Cardiac fibroblast (primary cell): ENCODE results near the gene CNTNAP2.

Experiments used
- DNase-seq, 2 donors: peaks; one replicate each; pipeline versions ENCODE4 v3.0.0 to v3.0.0-alpha.2; 2010; ENCODE audit warnings: low read depth in 2 of 2
- H3K4me3 ChIP-seq, 2 donors: replicated peaks in 1 of 2; 1 replicate in 1 of 2; 2 replicates in 1 of 2; pipeline ENCODE4 v1.5.1; 2011; ENCODE audit warnings: low read depth in 2 of 2, low read length in 2 of 2, mild to moderate bottlenecking in 2 of 2, moderate library complexity in 1 of 2
- CTCF ChIP-seq: IDR thresholded peaks from one replicate; pipeline ENCODE4 v1.5.1; 2011; ENCODE audit warnings: low read depth, mild to moderate bottlenecking, low read length, inconsistent platforms

The CNTNAP2 gene

GRCh38 chr7:146722986-146723385, 606.4 kb downstream of the CNTNAP2 start:
- H3K4me3 ChIP-seq, result no peak overlapping the region
- no peak for TF ChIP-seq CTCF
- DNase-seq, result no peak

- no peak for DNase-seq
- no peak for TF ChIP-seq CTCF
- H3K4me3 ChIP-seq, result no peak overlapping the region
These were observed 608.9 kb downstream of the CNTNAP2 start for GRCh38 chr7:146725520-146725919.

- DNase-seq, result no peak
- H3K4me3 ChIP-seq, result no peak overlapping the region
- TF ChIP-seq CTCF, result no peak
These were observed 611.5 kb downstream of the CNTNAP2 start for GRCh38 chr7:146728141-146728540.

- no peak overlapping the region for H3K4me3 ChIP-seq
- no peak for TF ChIP-seq CTCF
- DNase-seq, result no peak
These were observed 612.0 kb downstream of the CNTNAP2 start for GRCh38 chr7:146728611-146729010.

DNA sequence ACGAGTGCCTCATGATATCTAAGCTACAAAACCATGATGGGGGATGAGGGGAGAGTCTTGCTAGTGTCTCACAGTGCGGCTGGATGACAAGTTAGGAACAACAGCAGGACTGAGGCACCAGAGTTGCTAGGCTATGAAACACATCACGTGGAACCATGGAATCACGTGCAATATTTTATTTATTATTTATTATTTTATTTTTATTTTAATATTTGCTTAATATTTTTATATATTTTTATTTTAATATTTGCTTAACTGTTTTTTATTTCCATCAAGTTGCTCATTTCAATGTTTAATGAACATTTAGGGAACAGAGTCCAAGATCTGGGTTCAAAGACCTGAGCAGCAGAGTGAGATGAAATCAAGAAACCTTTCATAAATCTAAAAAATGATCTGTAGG, 614.6 kb downstream of the CNTNAP2 start:
- no peak for TF ChIP-seq CTCF
- H3K4me3 ChIP-seq, result no peak overlapping the region
- no peak for DNase-seq

- DNase-seq, result no peak
- no peak overlapping the region for H3K4me3 ChIP-seq
- TF ChIP-seq CTCF, result no peak
These were observed 619.4 kb downstream of the CNTNAP2 start for GRCh38 chr7:146735992-146736391.

- no peak overlapping the region for H3K4me3 ChIP-seq
- no peak for TF ChIP-seq CTCF
- DNase-seq, result peak; percentile 3 to 22
These were observed 620.0 kb downstream of the CNTNAP2 start for GRCh38 chr7:146736446-146737190.
